IMR-90 (cell line): Measurements from ENCODE around the gene RIMBP2. TPM values are rescaled to one million over a fixed set of nuclear protein-coding genes. Genes with fewer than 3 reads are reported as not detected.

Experiments used
- ATAC-seq: fragments of 200-7000 bp; cut with Tn5 transposase; 2 replicates; pipeline ENCODE4 v1.9.1; 2020; ENCODE audit warnings: low read depth, mild to moderate bottlenecking, moderate library complexity
- BruUV-seq: library from RNA; stranded (reverse); fragments of 400-500 nt; replicated peaks from 2 replicates; lab custom pipeline; 2021; lab: Mats Ljungman, UMichigan
- CTCF ChIA-PET: fragments of 300-600 bp; formaldehyde crosslinking; extraction: SDS; loops from one replicate; lab custom pipeline; 2021; ENCODE audit warnings: antibody characterized with exemption; lab: Yijun Ruan, JAX
- POLR2A ChIA-PET: fragments of 300-600 bp; sonication (Branson Sonifier 250); formaldehyde crosslinking; loops from one replicate; lab custom pipeline; 2022; ENCODE audit warnings: antibody characterized with exemption; ENCODE audit not compliant: unreplicated experiment; lab: Charles Lee
- DNase-seq: peaks from one replicate; pipeline ENCODE4 v3.0.0; 2013
- H2AFZ ChIP-seq: replicated peaks from 2 replicates; pipeline ENCODE3; 2013; ENCODE audit warnings: low read length, mild to moderate bottlenecking; ENCODE audit not compliant: poor library complexity
- H2AK5ac ChIP-seq: 2 replicates; pipeline ENCODE4 v1.6.1; 2013; ENCODE audit warnings: low read depth, low read length, inconsistent platforms
- H2AK9ac ChIP-seq: replicated peaks from 2 replicates; pipeline ENCODE3; 2013; ENCODE audit warnings: mild to moderate bottlenecking, low read depth, low read length, moderate library complexity; ENCODE audit not compliant: poor library complexity
- H2BK120ac ChIP-seq: 2 replicates; pipeline ENCODE4 v1.6.1; 2013; ENCODE audit warnings: low read depth, low read length, inconsistent platforms
- H2BK15ac ChIP-seq: 3 replicates; pipeline ENCODE4 v1.6.1; 2013; ENCODE audit warnings: low read depth, low read length, inconsistent platforms
- H2BK20ac ChIP-seq: 2 replicates; pipeline ENCODE4 v1.6.1; 2013; ENCODE audit warnings: low read depth, mild to moderate bottlenecking, inconsistent platforms, low read length, moderate library complexity
- H2BK5ac ChIP-seq: 2 replicates; pipeline ENCODE4 v1.6.1; 2013; ENCODE audit warnings: mild to moderate bottlenecking, low read depth, low read length, inconsistent platforms; ENCODE audit not compliant: poor library complexity, severe bottlenecking
- H3K14ac ChIP-seq: replicated peaks from 2 replicates; pipeline ENCODE4 v1.6.1; 2013; ENCODE audit warnings: low read depth, low read length, inconsistent platforms
- H3K18ac ChIP-seq: 2 replicates; pipeline ENCODE4 v1.6.1; 2013; ENCODE audit warnings: low read depth, low read length, control low read depth
- H3K23ac ChIP-seq: 2 replicates; pipeline ENCODE4 v1.6.1; 2013; ENCODE audit warnings: low read depth, low read length, inconsistent platforms
- H3K27ac ChIP-seq: 2 replicates; pipeline ENCODE4 v1.5.1; 2013; ENCODE audit warnings: mild to moderate bottlenecking, control low read depth, low read length; ENCODE audit not compliant: insufficient read depth
- H3K27me3 ChIP-seq: 2 replicates; pipeline ENCODE4 v1.6.1; 2013; ENCODE audit warnings: low read length; ENCODE audit not compliant: control insufficient read depth, insufficient read depth
- H3K36me3 ChIP-seq: 2 replicates; pipeline ENCODE4 v1.6.1; 2013; ENCODE audit warnings: low read length, mixed read lengths; ENCODE audit not compliant: control insufficient read depth, insufficient read depth
- H3K4ac ChIP-seq: 2 replicates; pipeline ENCODE4 v1.6.1; 2013; ENCODE audit warnings: low read depth, low read length, inconsistent platforms
- H3K4me1 ChIP-seq: 2 replicates; pipeline ENCODE4 v1.6.1; 2013; ENCODE audit warnings: low read length, mixed read lengths; ENCODE audit not compliant: control insufficient read depth, insufficient read depth
- H3K4me2 ChIP-seq: 2 replicates; pipeline ENCODE4 v1.6.1; 2013; ENCODE audit warnings: low read depth, mild to moderate bottlenecking, control low read depth, low read length, moderate library complexity
- H3K4me3 ChIP-seq: 2 replicates; pipeline ENCODE4 v1.5.1; 2013; ENCODE audit warnings: low read depth, mild to moderate bottlenecking, control low read depth, low read length, moderate library complexity; ENCODE audit not compliant: insufficient read depth
- H3K56ac ChIP-seq: 2 replicates; pipeline ENCODE4 v1.6.1; 2013; ENCODE audit warnings: low read length, inconsistent platforms; ENCODE audit not compliant: insufficient read depth; ENCODE audit errors: extremely low read depth
- H3K79me1 ChIP-seq, 2 experiments: 2 replicates each; pipeline ENCODE4 v1.6.1; 2013; ENCODE audit warnings: low read length in 2 of 2, inconsistent platforms in 1 of 2, low read depth in 1 of 2
- H3K9ac ChIP-seq: 2 replicates; pipeline ENCODE4 v1.6.1; 2013; ENCODE audit warnings: low read depth, low read length, control low read depth
- H3K9me1 ChIP-seq: 2 replicates; pipeline ENCODE4 v1.6.1; 2013; ENCODE audit warnings: low read length, inconsistent platforms; ENCODE audit not compliant: insufficient read depth
- H3K9me3 ChIP-seq: 2 replicates; pipeline ENCODE4 v1.6.1; 2013; ENCODE audit warnings: low read length; ENCODE audit not compliant: control insufficient read depth, insufficient read depth
- H4K20me1 ChIP-seq: 2 replicates; pipeline ENCODE4 v1.6.1; 2013; ENCODE audit warnings: low read length, inconsistent platforms; ENCODE audit not compliant: insufficient read depth
- H4K5ac ChIP-seq: 2 replicates; pipeline ENCODE4 v1.6.1; 2013; ENCODE audit warnings: mild to moderate bottlenecking, low read depth, low read length, control low read depth
- H4K8ac ChIP-seq, 2 experiments: 2 replicates each; pipeline ENCODE4 v1.6.1; 2013; ENCODE audit warnings: low read depth in 2 of 2, low read length in 2 of 2, control low read depth in 1 of 2, inconsistent platforms in 1 of 2
- H4K91ac ChIP-seq: 2 replicates; pipeline ENCODE4 v1.6.1; 2013; ENCODE audit warnings: low read depth, low read length, inconsistent platforms; ENCODE audit not compliant: insufficient read depth
- BHLHE40 ChIP-seq: fragments of 150-350 bp; IDR thresholded peaks from 2 replicates; pipeline ENCODE4 v1.6.1; 2016; ENCODE audit warnings: mild to moderate bottlenecking, low read depth, low read length
- CEBPB ChIP-seq: IDR thresholded peaks from 2 replicates; pipeline ENCODE4 v1.6.1; 2012; ENCODE audit warnings: low read depth, low read length, improper control_type of control experiment
- CTCF ChIP-seq: conservative IDR thresholded peaks from 2 replicates; pipeline ENCODE4 v1.5.1; 2012; ENCODE audit warnings: mild to moderate bottlenecking, low read depth, low read length, improper control_type of control experiment
- ELK1 ChIP-seq: fragments of 150-350 bp; IDR thresholded peaks from 2 replicates; pipeline ENCODE4 v1.6.1; 2016; ENCODE audit warnings: low read depth, mild to moderate bottlenecking, low read length, moderate library complexity, borderline replicate concordance
- MAFK ChIP-seq: IDR thresholded peaks from 2 replicates; pipeline ENCODE4 v1.6.1; 2012; ENCODE audit warnings: low read depth, low read length, improper control_type of control experiment
- RAD21 ChIP-seq: IDR thresholded peaks from 2 replicates; pipeline ENCODE4 v1.6.1; 2012; ENCODE audit warnings: low read length, improper control_type of control experiment
- WGBS, 2 experiments: methylation state at CpG; one replicate each; pipeline versions ENCODE4 v1.1.5 to v1.1.7; 2013; ENCODE audit warnings: missing lambda C conversion rate in 2 of 2; ENCODE audit not compliant: insufficient read length in 1 of 2; ENCODE audit errors: extremely low coverage in 2 of 2; 5-methylcytosine and 5-hydroxymethylcytosine counted together
- dilution Hi-C: fragments of 300-500 bp; cut with HindIII; formaldehyde crosslinking; loops from one replicate; pipeline ENCODE4 v1.14.3; 2018; ENCODE audit warnings: low sequenced_read_pairs; ENCODE audit not compliant: unreplicated experiment
- in situ Hi-C: fragments of 300-500 bp; cut with MboI; formaldehyde crosslinking; loops from 3 replicates; pipeline ENCODE4 v1.14.3; 2019; ENCODE audit warnings: low sequenced_read_pairs, inconsistent platforms, mixed read lengths
- intact Hi-C: fragments of 100-400 bp; cut with micrococcal nuclease; formaldehyde crosslinking; loops from 2 replicates; pipeline ENCODE4 v1.10.0; 2022
- polyA plus RNA-seq, 3 experiments: library from polyadenylated mRNA; depleted of rRNA; stranded (reverse); fragments of >200 nt; gene quantifications; 2 replicates each; pipeline ENCODE4 v1.2.3, GENCODE V29; 2012; ENCODE audit warnings: low replicate concordance in 1 of 3
- total RNA-seq: library from RNA; depleted of rRNA; stranded (reverse); fragments of >200 nt; gene quantifications from 2 replicates; pipeline ENCODE4 v1.2.3, GENCODE V29; 2012
- TF ChIP-seq, protein P1 (sequence below): fragments of 150-350 bp; IDR thresholded peaks from 2 replicates; pipeline ENCODE4 v1.6.1; 2017; ENCODE audit warnings: mild to moderate bottlenecking, antibody characterized with exemption, low read length, low read depth

The RIMBP2 gene
- total and polyA plus RNA-seq, 2 of the 4 experiments (the other 2 are of a cell fraction), result not detected

DNA sequence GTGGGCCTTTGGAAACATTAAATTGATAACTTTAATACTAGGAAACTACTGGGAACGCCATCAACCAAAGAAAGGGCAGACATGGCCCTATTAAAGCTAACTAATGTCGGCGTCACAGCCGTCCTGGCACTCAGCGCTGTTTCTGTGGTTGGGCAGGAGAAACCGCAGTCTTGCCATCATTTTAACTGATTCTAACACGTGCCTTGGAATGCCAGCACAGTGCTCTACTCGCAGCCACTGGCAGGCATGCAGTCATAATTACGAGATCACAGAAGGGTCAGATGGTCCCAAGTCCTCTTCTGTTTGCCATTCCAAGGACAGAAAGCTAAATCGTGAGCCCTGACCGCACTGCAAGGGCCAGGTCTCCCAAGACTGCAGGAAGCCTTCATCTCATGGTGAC, 75.2 kb downstream of the RIMBP2 start:
- Histone ChIP-seq H2AK9ac (no peak overlapping the region), H3K4ac (no peak overlapping the region), H3K4me1 (no peaks in the 10 kb centered on the region), H3K9ac (no peak overlapping the region), H3K79me1 (no peaks in the 10 kb centered on the region), H2BK120ac (no peak overlapping the region), H4K5ac (no peak overlapping the region), H2BK20ac (no peak overlapping the region), H4K20me1 (no peaks in the 10 kb centered on the region), H2AK5ac (no peak overlapping the region), H3K9me1 (no peaks in the 10 kb centered on the region), H2BK15ac (no peak overlapping the region), H2BK5ac (no peak overlapping the region), H2AFZ (no peak overlapping the region), H3K56ac (no peak overlapping the region), H3K23ac (no peak overlapping the region), H3K4me3 (no peak overlapping the region), H3K14ac (no peak overlapping the region), H3K36me3 (no peaks in the 10 kb centered on the region), H3K27ac (no peak overlapping the region), H4K8ac (no peak overlapping the region), H3K18ac (no peak overlapping the region), H4K91ac (no peak overlapping the region), H3K9me3 (peaks cover 41% of the 10 kb centered on the region), H3K27me3 (no peaks in the 10 kb centered on the region), H3K4me2 (no peak overlapping the region)
- CTCF ChIA-PET, result no interaction called here
- POLR2A ChIA-PET, result no interaction called here
- intact Hi-C loops (no loop called here), in situ Hi-C loops (no loop called here), dilution Hi-C loops (no loop called here)
- BruUV-seq, result no TSS peak
- DNase-seq (no peak), ATAC-seq (no peak)
- 40% methylated on average over 2 of the region's 11 CpGs; no CpG with 5 or more reads in 1 of the 2 experiments for WGBS, 2 experiments
- TF ChIP-seq RAD21 (no peak), BHLHE40 (no peak), ELK1 (no peak), CEBPB (no peak), MAFK (no peak), CTCF (no peak)
- TF ChIP-seq, protein P1, sequence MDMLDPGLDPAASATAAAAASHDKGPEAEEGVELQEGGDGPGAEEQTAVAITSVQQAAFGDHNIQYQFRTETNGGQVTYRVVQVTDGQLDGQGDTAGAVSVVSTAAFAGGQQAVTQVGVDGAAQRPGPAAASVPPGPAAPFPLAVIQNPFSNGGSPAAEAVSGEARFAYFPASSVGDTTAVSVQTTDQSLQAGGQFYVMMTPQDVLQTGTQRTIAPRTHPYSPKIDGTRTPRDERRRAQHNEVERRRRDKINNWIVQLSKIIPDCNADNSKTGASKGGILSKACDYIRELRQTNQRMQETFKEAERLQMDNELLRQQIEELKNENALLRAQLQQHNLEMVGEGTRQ, result no peak
